HG02571 (cell line): Measurements from ENCODE around the gene METTL14.
"Not testable (repeated sequence)": the region's sequence is repeated elsewhere in the genome, so short reads cannot be mapped to it uniquely, and the experiment has no call there.

ENCODE experiments used
- ATAC-seq: cut with Tn5 transposase; IDR thresholded peaks from one replicate; pipeline ENCODE4 v1.9.1; 2021; ENCODE audit warnings: mild to moderate bottlenecking, moderate library complexity; ENCODE audit not compliant: unreplicated experiment

Gene METTL14

GRCh38 chr4:118684873-118685811, at the start of gene METTL14:
TSS of gene METTL14 (plus strand) at chr4:118685392. CDS start at chr4:118685535, 143 bp downstream.
- peak; percentile 99 for ATAC-seq

- ATAC-seq = not testable (repeated sequence)
These were observed 49.1 kb upstream of the METTL14 start for GRCh38 chr4:118636126-118636525.

- not testable (repeated sequence) for ATAC-seq
These were observed 20.5 kb upstream of the METTL14 start for GRCh38 chr4:118664665-118665064.

- ATAC-seq = not testable (repeated sequence)
These were observed 16.0 kb upstream of the METTL14 start for GRCh38 chr4:118669220-118669619.

GRCh38 chr4:118670968-118671367, 14.2 kb upstream of the METTL14 start:
- ATAC-seq = not testable (repeated sequence)

- no peak for ATAC-seq
These were observed 9.1 kb upstream of the METTL14 start for GRCh38 chr4:118676128-118676527.

GRCh38 chr4:118680808-118681207, 4.4 kb upstream of the METTL14 start:
- no peak for ATAC-seq

GRCh38 chr4:118682928-118683327, 2.3 kb upstream of the METTL14 start:
- no peak for ATAC-seq

GRCh38 chr4:118683513-118683912, 1.7 kb upstream of the METTL14 start:
- no peak for ATAC-seq

GRCh38 chr4:118703118-118703517, 17.9 kb downstream of the METTL14 start:
- ATAC-seq = no peak

- no peak for ATAC-seq
These were observed 25.9 kb downstream of the METTL14 start for GRCh38 chr4:118711052-118711451.

- no peak for ATAC-seq
These were observed 27.7 kb downstream of the METTL14 start for GRCh38 chr4:118712872-118713271.

- no peak for ATAC-seq
These were observed 29.5 kb downstream of the METTL14 start for GRCh38 chr4:118714682-118715081.

GRCh38 chr4:118716304-118716703, 31.1 kb downstream of the METTL14 start:
- ATAC-seq = no peak

- no peak for ATAC-seq
These were observed 33.4 kb downstream of the METTL14 start for GRCh38 chr4:118718511-118719170.

GRCh38 chr4:118721752-118722151, 36.6 kb downstream of the METTL14 start:
- ATAC-seq = no peak

- no peak for ATAC-seq
These were observed 38.2 kb downstream of the METTL14 start for GRCh38 chr4:118723369-118723768.

GRCh38 chr4:118727360-118727759, 42.2 kb downstream of the METTL14 start:
- ATAC-seq = no peak

- no peak for ATAC-seq
These were observed 44.4 kb downstream of the METTL14 start for GRCh38 chr4:118729287-118730286.

- no peak for ATAC-seq
These were observed 45.5 kb downstream of the METTL14 start for GRCh38 chr4:118730683-118731082.
